ENCODE measurements around the gene FAM83F.
A peak's percentile ranks its signal among the peaks of the same experiment; 100 is the strongest.

Gene FAM83F

DNA sequence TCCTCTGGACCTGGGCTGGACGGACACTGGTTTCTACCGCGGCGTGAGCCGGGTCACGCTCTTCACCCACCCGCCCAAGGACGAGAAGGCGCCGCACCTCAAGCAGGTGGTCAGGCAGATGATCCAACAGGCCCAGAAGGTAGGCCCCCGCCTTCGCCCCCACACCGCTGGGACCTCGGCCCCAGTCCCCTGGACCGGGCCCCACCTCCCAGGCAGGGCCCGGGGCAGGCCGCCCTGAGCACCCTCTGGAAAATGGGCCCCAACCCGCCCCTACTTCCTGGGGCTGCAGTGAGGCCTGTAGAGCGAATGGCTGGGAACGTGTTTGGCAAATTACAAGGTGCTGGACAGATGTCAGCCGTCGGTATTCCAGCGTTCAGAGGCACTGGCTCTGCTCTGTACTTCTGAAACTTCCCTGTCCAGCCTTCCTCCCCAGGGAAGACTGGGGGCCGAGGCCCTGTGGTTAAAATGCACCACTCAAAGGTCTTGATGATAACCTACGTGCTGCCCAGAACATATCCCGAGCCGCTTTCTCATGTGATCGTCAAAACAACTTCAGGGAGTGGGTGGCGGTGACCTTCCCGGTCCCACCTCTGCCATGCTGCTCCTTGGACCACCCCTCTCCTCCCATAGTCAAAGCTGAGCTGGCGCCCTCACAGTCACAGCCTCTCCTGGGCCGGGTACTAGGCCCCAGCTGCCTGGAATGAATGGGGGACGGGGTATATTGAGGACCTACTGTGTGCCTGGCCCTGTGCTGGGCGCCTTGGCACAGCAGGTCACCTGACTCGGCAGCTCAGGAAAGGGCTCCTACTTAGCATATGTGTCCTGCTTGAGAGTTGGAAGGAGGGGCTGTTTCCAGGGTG lies 869 bp downstream of the FAM83F start:
- DNase-seq, result no peak

DNA sequence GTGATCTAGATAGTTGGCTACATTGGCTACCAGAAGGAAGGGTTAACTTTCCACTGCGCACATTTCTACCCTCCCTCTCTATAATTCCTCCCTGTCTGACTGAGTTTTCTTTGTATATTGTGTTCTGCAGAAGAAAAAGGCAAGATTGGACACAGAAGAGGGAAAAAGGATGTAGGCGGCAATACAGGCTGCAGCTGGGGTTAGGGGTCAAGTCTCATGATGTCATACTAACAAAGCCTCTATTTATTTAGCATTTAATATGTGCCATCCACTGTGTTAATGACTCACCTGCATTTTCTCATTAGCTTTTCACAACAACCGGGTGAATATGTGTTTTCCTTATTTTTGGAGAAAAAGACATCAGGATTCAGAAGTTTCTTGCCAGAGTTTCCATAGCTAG lies 2.0 kb downstream of the FAM83F start:
- no peak for DNase-seq

DNA sequence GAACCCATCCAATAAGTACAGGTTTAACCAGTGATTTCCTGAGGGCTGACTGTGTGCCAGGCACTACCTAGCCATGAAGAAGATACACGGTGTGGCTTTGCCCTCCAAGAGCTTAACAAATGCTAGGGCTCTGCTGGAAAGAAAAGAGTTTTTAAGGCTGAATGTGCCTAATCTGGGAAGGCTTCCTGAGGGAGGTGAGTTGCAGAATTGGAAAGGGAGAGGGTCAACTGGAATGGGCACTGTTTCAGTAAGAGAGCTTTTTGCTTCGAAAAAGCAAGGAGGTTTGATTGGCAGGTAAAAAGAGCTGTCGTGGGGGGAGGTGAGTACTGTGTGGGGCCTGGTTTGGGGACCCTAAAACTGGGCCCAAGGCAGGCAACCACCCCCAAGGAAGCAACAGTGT lies 2.7 kb downstream of the FAM83F start:
- no peak for DNase-seq

DNA sequence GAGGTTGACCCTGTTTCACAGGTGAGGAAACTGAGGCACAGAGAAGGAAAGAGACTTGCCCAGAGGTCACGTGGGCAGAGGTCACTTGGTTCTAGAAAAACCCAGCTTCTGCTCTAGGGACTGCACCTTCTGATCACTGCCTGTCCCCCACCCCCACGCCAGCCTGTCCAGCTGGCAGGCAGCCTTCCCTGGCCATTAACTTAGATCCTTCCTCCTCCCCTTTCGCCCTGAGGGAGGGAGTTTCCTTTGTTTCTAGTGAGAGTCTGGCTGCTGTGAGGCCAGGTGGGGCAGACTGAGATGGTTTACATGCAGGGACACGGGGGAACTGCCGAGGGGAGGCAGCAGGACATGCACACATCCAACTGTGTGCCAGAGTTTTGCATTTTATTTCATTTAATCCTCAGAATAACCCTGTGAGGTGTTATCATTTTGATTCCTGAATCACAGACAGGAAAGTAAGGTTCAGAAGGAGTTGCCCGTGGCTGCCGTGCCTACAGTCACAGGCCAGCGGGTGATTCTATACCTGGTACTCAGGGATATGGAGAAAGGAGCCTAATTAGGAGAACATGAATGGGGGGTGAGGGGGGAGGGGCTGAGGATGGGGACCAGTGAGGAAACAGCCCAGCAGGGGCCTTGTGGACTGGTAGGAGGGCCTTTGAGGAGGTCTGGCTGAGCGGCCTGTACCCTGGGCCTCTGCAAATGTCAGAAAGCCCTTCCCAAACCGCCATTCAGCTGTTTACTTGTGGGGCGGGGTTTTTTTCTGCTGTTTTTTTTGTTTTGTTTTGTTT lies 3.4 kb downstream of the FAM83F start:
- DNase-seq, result peak; percentile 86

DNA sequence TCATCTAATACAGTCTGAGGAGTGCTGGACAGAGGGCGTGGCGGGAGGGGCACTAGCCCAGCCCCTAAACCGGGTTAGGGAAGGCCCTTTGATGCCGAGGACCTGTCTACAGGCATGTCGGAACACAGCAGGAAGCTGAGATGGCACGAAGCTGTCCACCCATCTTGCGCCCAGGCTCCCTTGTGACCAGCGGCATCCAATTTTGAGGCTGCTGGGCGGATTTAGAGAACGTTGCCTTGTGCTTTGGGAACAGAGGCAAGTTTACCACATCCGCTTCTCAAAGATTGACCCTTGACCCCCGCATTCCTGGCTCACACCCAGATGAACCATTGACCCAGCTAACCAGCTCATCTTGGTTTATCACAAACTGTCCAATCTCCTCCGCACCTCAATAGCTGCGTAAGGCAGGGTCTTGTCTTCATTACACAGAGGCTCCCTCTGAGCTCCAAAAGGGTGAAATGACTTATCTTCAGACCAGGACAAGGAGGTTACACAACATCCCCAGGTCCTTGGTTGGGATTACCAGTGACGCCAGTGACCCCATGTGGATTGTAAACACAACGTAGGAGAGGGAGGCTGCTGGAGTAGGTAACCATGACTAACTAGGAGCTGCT lies 4.5 kb downstream of the FAM83F start:
- peak; percentile 6 for DNase-seq

GRCh38 chr22:40000171-40000570 lies 5.4 kb downstream of the FAM83F start:
- DNase-seq, result no peak

- no peak for DNase-seq
Measured at GRCh38 chr22:40001106-40001505, 6.4 kb downstream of the FAM83F start.

DNA sequence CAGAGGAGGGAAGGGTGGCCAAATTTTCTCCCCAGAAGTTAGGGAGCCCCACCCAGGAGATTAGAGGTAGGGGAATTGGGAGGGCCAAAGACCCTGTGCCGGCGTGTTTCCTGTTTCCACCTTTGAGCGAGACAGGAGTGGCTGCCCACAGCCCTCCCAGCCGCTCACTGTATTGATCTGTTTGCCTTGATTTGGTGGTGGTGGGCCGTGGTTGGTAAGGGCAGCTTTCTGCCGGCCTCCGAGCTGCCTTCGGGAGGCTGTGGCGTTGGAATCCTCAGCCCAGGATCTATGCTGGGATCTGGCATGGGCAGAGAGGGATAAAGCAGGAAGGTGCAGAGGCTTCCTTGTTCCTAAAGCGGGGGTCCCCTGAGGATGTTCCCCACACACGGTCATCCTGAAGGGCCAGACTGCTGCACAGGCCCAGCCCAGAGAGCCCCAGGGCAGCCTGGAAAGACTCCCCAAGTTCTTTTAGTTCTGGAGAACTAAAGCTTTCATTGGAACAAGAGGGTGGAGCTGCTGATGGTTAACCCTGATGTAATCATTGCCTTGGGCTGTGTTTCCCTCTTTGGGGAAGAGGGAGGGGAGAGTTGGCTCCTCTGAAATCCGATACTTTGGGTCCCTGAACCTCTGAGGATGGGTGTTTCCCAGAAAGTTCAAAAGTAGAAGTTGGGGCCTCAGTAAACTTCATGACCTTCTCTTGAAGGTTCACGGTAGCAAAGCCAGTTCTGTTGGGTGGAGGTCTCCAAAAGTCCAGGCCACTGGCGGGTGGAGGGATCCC lies 7.2 kb downstream of the FAM83F start:
- DNase-seq, result no peak

DNA sequence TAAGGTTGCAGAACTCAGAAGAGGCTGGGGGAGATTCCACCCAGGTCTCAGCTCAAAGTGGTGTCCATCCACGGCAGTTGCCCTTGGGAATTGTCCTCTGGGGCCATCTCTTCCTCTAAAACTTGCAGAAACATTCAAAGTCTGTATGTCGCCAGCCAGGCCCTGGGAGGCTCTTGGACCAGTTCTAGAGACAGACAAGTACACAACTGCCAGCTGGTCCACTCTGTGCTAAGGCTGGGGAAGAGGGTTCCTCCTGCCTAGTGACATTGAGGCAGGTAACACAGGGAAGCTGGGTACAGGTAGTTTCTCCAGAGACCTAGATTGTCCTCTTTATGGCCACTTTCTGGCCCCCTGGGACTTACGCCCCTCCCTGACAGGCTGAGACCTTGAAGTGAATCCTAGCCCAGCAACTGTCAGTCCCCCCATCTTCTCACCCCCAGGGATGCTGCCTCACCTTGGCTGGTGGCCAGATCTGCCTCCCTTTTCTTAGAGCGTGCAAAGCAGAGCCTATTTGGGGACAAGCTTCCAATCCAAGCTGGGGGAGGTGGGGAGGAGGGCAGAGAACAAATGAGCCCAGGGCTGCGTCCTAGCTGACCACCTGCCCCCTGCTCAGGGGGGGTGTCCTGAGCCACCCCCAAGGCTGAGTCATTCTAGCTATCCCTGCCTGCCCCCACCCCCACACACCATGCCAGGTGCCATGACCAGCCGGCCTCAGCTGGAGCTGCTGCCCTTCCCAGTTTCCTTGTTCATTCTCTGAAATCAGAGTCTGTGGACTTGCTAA lies 8.4 kb downstream of the FAM83F start:
- DNase-seq, result peak; percentile 18

DNA sequence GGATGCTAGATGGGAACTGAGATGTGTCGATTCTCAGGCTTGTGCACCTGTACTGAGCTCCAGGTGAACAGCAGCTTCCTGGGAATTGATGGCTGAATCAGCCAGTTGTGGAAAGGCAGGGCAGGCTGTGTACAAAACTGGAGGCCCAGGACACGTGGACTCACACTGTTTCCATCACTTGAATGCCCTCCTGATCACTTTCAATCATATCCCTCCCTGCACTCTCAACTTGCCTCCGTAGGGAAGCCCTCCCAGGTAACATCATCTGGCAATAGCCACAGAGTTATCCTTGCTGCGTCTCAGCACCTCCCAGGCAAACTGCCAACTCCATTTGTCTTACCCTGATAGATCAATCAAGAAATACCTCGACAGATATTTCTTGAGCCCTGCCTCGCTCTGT lies 10.1 kb downstream of the FAM83F start:
- peak; percentile 53 for DNase-seq

GRCh38 chr22:40006641-40007040 lies 11.9 kb downstream of the FAM83F start:
- peak; percentile 24 for DNase-seq

- DNase-seq, result no peak
Measured at GRCh38 chr22:40007853-40008710, 13.3 kb downstream of the FAM83F start.

DNA sequence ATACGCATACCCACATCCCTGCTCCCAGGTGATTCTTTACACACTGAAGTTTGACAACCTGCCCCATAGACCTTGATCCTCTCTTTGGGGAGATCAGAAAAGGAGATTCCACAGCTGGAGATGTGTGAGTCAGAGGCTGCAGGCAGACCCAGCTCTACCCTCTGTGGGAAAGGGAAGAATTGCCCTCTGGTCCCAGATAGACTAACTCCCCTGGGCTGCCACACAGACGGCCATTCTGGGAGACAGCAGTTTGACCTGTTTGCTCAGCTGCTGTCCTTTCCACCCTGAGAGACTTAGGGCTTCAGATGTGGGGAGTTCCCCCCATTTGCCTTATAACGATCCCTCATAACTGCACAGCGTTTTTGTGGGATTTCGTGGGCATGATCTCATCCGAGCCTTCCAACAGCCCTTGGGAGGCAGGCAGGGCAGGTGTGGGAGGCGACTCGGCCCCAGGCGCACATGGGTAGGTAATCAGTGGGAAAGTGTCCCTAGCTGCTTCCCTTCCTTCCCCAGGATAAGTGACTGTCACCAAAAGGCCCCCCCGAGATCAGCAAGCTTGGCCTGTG lies 14.1 kb downstream of the FAM83F start:
- no peak for DNase-seq

DNA sequence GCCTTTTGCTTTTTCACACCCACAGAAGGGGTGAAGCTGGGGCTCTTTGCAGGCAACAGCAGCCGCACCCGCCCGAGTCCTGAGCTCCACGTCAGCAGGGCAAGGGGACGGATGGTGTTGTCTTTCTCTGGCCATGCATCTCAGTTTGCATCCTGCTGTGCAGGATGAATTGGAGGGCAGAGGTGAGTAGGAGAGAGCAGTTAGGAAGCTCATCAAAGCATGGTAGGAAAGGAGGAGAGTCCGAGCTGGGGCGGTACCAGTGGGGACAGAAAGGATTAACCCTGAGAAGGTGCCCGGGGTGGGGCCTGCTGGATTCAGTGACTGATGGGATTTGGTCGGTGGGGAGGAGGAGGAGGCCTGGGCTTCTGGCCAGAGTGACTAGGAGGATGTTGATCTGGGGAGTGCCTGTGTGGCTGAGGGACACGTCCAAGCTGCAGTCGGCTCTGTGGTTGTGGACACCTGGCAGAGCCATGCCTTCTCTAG lies 14.6 kb downstream of the FAM83F start:
- DNase-seq, result peak; percentile 87

DNA sequence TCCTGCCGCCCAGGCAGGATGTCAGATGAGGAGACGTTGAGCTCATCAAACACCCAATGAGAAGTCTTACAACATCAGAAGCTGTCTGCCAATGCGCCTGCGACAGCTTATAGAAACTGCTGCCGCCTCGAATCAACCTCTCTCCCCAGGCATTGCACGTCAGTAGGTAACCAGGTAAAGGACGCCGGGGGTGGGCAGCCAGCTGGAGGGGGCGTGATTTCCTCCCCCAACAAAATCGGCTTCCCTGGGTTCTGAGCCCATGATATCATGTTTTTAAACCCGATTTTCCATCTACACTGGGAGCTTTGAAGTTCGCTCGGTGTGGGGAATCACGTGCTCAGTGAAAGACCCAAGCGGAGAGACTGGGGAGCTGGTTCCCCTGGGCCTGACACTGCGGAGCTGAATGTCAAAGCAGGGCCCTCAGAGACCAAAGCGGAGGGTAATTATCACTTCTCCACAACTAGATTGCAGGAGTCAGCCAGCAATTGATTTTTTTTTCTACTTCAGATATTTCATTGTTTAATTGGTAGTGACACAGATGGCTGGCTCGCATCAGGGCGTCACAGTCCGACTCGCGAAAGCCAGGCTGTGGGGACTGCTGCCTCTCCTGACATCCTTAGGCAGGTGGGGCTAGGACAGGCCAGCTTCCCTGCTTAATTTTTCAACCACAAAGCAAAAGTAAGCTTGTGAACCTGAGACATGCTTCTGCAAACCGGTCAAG lies 15.4 kb downstream of the FAM83F start:
- DNase-seq, result peak; percentile 61

DNA sequence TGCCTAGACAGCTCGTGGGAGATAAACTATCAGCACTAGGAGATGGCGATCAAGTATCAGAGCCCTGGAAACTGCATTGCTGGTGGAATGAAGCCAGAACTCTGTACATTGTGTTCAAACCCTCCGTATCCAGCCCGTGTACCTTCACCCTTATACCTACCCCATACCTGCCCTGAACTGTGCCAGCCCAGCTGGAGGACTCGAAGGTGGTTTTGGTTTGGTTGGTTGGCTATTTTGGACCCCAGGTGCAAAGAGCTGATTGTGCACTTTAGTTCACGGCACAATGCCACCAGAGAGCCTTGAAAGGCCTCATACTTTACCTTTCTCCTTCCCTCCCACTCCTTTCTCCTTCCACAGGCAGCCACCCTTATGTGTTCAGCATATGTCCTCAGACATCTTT lies 16.0 kb downstream of the FAM83F start:
- DNase-seq, result no peak

- DNase-seq, result no peak
Measured at GRCh38 chr22:40014667-40015248, 20.0 kb downstream of the FAM83F start.

GRCh38 chr22:40015358-40015976 lies 20.7 kb downstream of the FAM83F start:
- DNase-seq, result no peak

DNA sequence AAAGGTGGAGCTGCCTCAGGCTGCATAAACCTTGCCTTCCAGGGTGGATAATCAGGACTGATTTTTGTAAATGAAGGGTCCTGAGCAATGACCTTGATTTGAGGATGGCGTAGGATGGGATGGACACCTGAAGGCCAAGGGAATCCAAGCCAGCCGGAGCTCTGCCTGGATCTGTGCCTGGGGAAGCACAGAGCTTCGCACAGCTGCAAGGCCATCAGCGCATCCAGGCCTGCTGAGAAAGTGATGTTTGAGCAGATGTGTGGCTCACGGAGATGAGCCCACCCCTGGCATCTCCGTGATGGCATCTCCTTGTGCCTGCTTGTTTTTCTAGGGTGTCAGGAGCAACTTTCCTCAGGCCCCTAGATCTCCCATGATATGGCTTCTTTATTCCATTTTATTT lies 23.3 kb downstream of the FAM83F start:
- no peak for DNase-seq

Measured in NCI-H82 (cell line).